OCI-LY1 (cell line): ENCODE results near the gene RSF1.

ENCODE experiments used
- H2AFZ ChIP-seq: fragments of 200-600 bp; sonication (generic), shearing (Covaris generic); 2 replicates; pipeline ENCODE4 v1.6.0; 2014; ENCODE audit warnings: antibody characterized with exemption, mild to moderate bottlenecking, low read length
- H3F3A ChIP-seq: fragments of 200-600 bp; sonication (generic), shearing (Covaris generic); 2 replicates; pipeline ENCODE4 v1.6.0; 2014; ENCODE audit warnings: mild to moderate bottlenecking, antibody characterized with exemption, low read length, moderate library complexity; ENCODE audit not compliant: insufficient read depth
- H3K27ac ChIP-seq: fragments of 200-600 bp; sonication (generic); 2 replicates; pipeline ENCODE4 v1.5.1; 2014; ENCODE audit warnings: low read length, mixed run types, mild to moderate bottlenecking, low read depth; ENCODE audit not compliant: poor library complexity, severe bottlenecking
- H3K27me3 ChIP-seq: fragments of 200-600 bp; sonication (generic); 2 replicates; pipeline ENCODE4 v1.6.0; 2014; ENCODE audit warnings: antibody characterized with exemption, mild to moderate bottlenecking, low read length, moderate library complexity; ENCODE audit not compliant: insufficient read depth
- H3K36me3 ChIP-seq: fragments of 200-600 bp; sonication (generic); 2 replicates; pipeline ENCODE4 v1.6.1; 2014; ENCODE audit warnings: mild to moderate bottlenecking, antibody characterized with exemption, low read length, moderate library complexity, mixed read lengths; ENCODE audit not compliant: insufficient read depth
- H3K4me1 ChIP-seq: fragments of 200-600 bp; sonication (generic); 2 replicates; pipeline ENCODE4 v1.5.1; 2014; ENCODE audit warnings: mild to moderate bottlenecking, low read length, moderate library complexity; ENCODE audit not compliant: insufficient read depth, severe bottlenecking
- H3K4me2 ChIP-seq: fragments of 200-600 bp; sonication (generic), shearing (Covaris generic); 2 replicates; pipeline ENCODE4 v1.6.1; 2014; ENCODE audit warnings: low read length
- H3K4me3 ChIP-seq: fragments of 200-600 bp; sonication (generic); 2 replicates; pipeline ENCODE4 v1.5.1; 2014; ENCODE audit warnings: low read length, low read depth, mild to moderate bottlenecking, mixed read lengths; ENCODE audit not compliant: poor library complexity, severe bottlenecking
- H3K79me2 ChIP-seq: fragments of 200-600 bp; shearing (Covaris generic); 2 replicates; pipeline ENCODE4 v1.6.1; 2016; ENCODE audit warnings: mixed run types, low read length, mixed read lengths; ENCODE audit not compliant: insufficient read depth
- H3K9ac ChIP-seq: fragments of 200-600 bp; sonication (generic), shearing (Covaris generic); 2 replicates; pipeline ENCODE4 v1.6.1; 2014; ENCODE audit warnings: mild to moderate bottlenecking, low read length, mixed read lengths
- H3K9me2 ChIP-seq: fragments of 200-600 bp; sonication (generic), shearing (Covaris generic); 2 replicates; pipeline ENCODE4 v1.6.1; 2014; ENCODE audit warnings: low read depth, mild to moderate bottlenecking, low read length, mixed read lengths
- H3K9me3 ChIP-seq: fragments of 200-600 bp; shearing (Covaris generic); 2 replicates; pipeline ENCODE4 v1.6.1; 2014; ENCODE audit warnings: low read length, mixed read lengths
- H4K20me1 ChIP-seq: fragments of 200-600 bp; sonication (generic), shearing (Covaris generic); 2 replicates; pipeline ENCODE4 v1.6.0; 2016; ENCODE audit warnings: mild to moderate bottlenecking, low read length; ENCODE audit not compliant: insufficient read depth
- CTCF ChIP-seq: fragments of 200-600 bp; sonication (generic), shearing (Covaris generic); IDR thresholded peaks from 2 replicates; pipeline ENCODE4 v1.5.1; 2017; ENCODE audit warnings: mild to moderate bottlenecking, antibody characterized with exemption, low read length, moderate library complexity, mixed read lengths
- EZH2 ChIP-seq: fragments of 200-600 bp; sonication (generic), shearing (Covaris generic); IDR thresholded peaks from 2 replicates; pipeline ENCODE4 v1.8.0; 2017; ENCODE audit warnings: borderline replicate concordance, mixed run types, mild to moderate bottlenecking, antibody characterized with exemption, low read length, moderate library complexity, mixed read lengths

The RSF1 gene

GRCh38 chr11:77734890-77735289, 85.6 kb downstream of the RSF1 start:
- Histone ChIP-seq H3K36me3 (peaks cover 81% of the 10 kb centered on the region), H3K4me1 (no peaks in the 10 kb centered on the region), H3K9me2 (no peaks in the 10 kb centered on the region), H3K27ac (no peak overlapping the region), H3K79me2 (no peaks in the 10 kb centered on the region), H3K4me3 (no peak overlapping the region), H3F3A (no peaks in the 10 kb centered on the region), H3K9me3 (peaks cover 13% of the 10 kb centered on the region; the same call in 1 of the 2 replicates), H4K20me1 (no peaks in the 10 kb centered on the region), H3K4me2 (no peak overlapping the region), H3K27me3 (no peaks in the 10 kb centered on the region), H2AFZ (no peak overlapping the region), H3K9ac (no peak overlapping the region)
- TF ChIP-seq CTCF (no peak), EZH2 (no peak)

- no peaks in the 10 kb centered on the region for H3K79me2 ChIP-seq
- TF ChIP-seq CTCF, result no peak
- no peak for TF ChIP-seq EZH2
- H3K4me3 ChIP-seq, result no peak overlapping the region
- no peak overlapping the region for H3K9ac ChIP-seq
- no peak overlapping the region for H3K27ac ChIP-seq
- no peaks in the 10 kb centered on the region for H3K4me1 ChIP-seq
- H4K20me1 ChIP-seq, result no peaks in the 10 kb centered on the region
- peaks cover 55% of the 10 kb centered on the region for H3K36me3 ChIP-seq
- no peaks in the 10 kb centered on the region for H3K9me2 ChIP-seq
- H3F3A ChIP-seq, result no peaks in the 10 kb centered on the region
- H2AFZ ChIP-seq, result no peak overlapping the region
- H3K9me3 ChIP-seq, result peaks cover 13% of the 10 kb centered on the region; the same call in 1 of the 2 replicates
- no peak overlapping the region for H3K4me2 ChIP-seq
- H3K27me3 ChIP-seq, result no peaks in the 10 kb centered on the region
Observed at GRCh38 chr11:77732143-77732542, 88.4 kb downstream of the RSF1 start.

- Histone ChIP-seq H3K36me3 (peaks cover 42% of the 10 kb centered on the region), H3K9me2 (no peaks in the 10 kb centered on the region), H3K27ac (no peak overlapping the region), H2AFZ (no peak overlapping the region), H3K79me2 (no peaks in the 10 kb centered on the region), H3F3A (no peaks in the 10 kb centered on the region), H3K9ac (no peak overlapping the region), H3K4me1 (peaks cover 10% of the 10 kb centered on the region), H3K4me3 (no peak overlapping the region), H3K4me2 (no peak overlapping the region), H3K27me3 (no peaks in the 10 kb centered on the region), H3K9me3 (peaks cover 13% of the 10 kb centered on the region; the same call in 1 of the 2 replicates), H4K20me1 (no peaks in the 10 kb centered on the region)
- no peak for TF ChIP-seq CTCF
- TF ChIP-seq EZH2, result no peak
Observed at GRCh38 chr11:77730789-77731188, 89.7 kb downstream of the RSF1 start.
